B cell (primary cell): Measurements from ENCODE around the gene TAF4. TPM values are rescaled to one million over a fixed set of nuclear protein-coding genes. Genes with fewer than 3 reads are reported as not detected.

Source experiments
- ATAC-seq: fragments of 200-7000 bp; cut with Tn5 transposase; one replicate; pipeline ENCODE4 v1.10.0; 2021; ENCODE audit warnings: low read depth, mild to moderate bottlenecking, moderate number of reproducible peaks, moderate library complexity
- CTCF ChIA-PET: fragments of 350-600 bp; sonication (Branson Sonifier 250); formaldehyde crosslinking; loops from one replicate; lab custom pipeline; 2021; ENCODE audit warnings: antibody characterized with exemption, inconsistent platforms; lab: Charles Lee
- POLR2A ChIA-PET: fragments of 350-600 bp; sonication (Branson Sonifier 250); formaldehyde crosslinking; loops from one replicate; lab custom pipeline; 2021; ENCODE audit warnings: antibody characterized with exemption; lab: Charles Lee
- DNase-seq: peaks from one replicate; pipeline ENCODE4 v3.0.0; 2013
- H2AFZ ChIP-seq: 2 replicates; pipeline ENCODE4 v1.6.1; 2012; ENCODE audit warnings: mild to moderate bottlenecking, low read depth, low read length; ENCODE audit not compliant: insufficient read depth, poor library complexity, severe bottlenecking
- H3K27ac ChIP-seq, 2 donors: 1 replicate in 1 of 2; 2 replicates in 1 of 2; pipeline ENCODE4 v1.5.1; 2012 to 2013; ENCODE audit warnings: low read length in 2 of 2, mild to moderate bottlenecking in 2 of 2, moderate library complexity in 1 of 2
- H3K27me3 ChIP-seq, 4 experiments: fragments of 200-600 bp in 1 of 4; sonication (generic) in 1 of 4; replicated peaks in 1 of 4; 1 replicate in 2 of 4; 2 replicates in 2 of 4; pipeline versions ENCODE4 v1.6.1 to v1.7.0; 2013 to 2016; ENCODE audit warnings: low read length in 3 of 4, mild to moderate bottlenecking in 2 of 4, mixed read lengths in 1 of 4, moderate library complexity in 1 of 4; ENCODE audit not compliant: insufficient read depth in 4 of 4, control insufficient read depth in 3 of 4; ENCODE audit errors: control extremely low read depth in 1 of 4
- H3K36me3 ChIP-seq, 2 experiments: replicated peaks in 1 of 2; 1 replicate in 1 of 2; 2 replicates in 1 of 2; pipeline versions ENCODE4 v1.6.1 to v1.7.1; 2013; ENCODE audit warnings: low read length in 1 of 2; ENCODE audit not compliant: insufficient read depth in 2 of 2, control insufficient read depth in 1 of 2; ENCODE audit errors: control extremely low read depth in 1 of 2, extremely low read depth in 1 of 2
- H3K4me1 ChIP-seq, 2 donors: fragments of 200-600 bp in 1 of 2; sonication (generic) in 1 of 2; 1 replicate in 1 of 2; 2 replicates in 1 of 2; pipeline versions ENCODE4 v1.5.1 to v1.6.1; 2013 to 2017; ENCODE audit warnings: low read length in 2 of 2; ENCODE audit not compliant: control insufficient read depth in 2 of 2, insufficient read depth in 2 of 2
- H3K4me2 ChIP-seq: replicated peaks from 2 replicates; pipeline ENCODE3; 2012; ENCODE audit warnings: mild to moderate bottlenecking, low read depth, low read length; ENCODE audit not compliant: poor library complexity, severe bottlenecking
- H3K4me3 ChIP-seq, 5 experiments: fragments of 200-600 bp in 1 of 5; sonication (generic) in 1 of 5; 1 replicate in 3 of 5; 2 replicates in 2 of 5; pipeline versions ENCODE4 v1.5.1 to v1.7.0; 2011 to 2016; ENCODE audit warnings: low read length in 4 of 5, mild to moderate bottlenecking in 4 of 5, low read depth in 2 of 5, control low read depth in 1 of 5, moderate library complexity in 1 of 5; ENCODE audit not compliant: insufficient read depth in 1 of 5; ENCODE audit errors: control extremely low read depth in 1 of 5, extremely low read depth in 1 of 5
- H3K79me2 ChIP-seq: fragments of 200-600 bp; sonication (generic); one replicate; pipeline ENCODE4 v1.6.0; 2016; ENCODE audit warnings: low read length; ENCODE audit not compliant: control insufficient read depth, insufficient read depth
- H3K9ac ChIP-seq: fragments of 200-600 bp; sonication (generic); 2 replicates; pipeline ENCODE4 v1.6.1; 2017; ENCODE audit warnings: mild to moderate bottlenecking, low read length, moderate library complexity
- H3K9me3 ChIP-seq, 3 donors: one replicate each; pipeline versions ENCODE4 v1.6.1 to v1.7.1; 2013; ENCODE audit warnings: low read length in 2 of 3; ENCODE audit not compliant: control insufficient read depth in 2 of 3, insufficient read depth in 1 of 3; ENCODE audit errors: control extremely low read depth in 1 of 3
- H4K20me1 ChIP-seq: 2 replicates; pipeline ENCODE4 v1.6.0; 2012; ENCODE audit warnings: mild to moderate bottlenecking, low read length; ENCODE audit not compliant: insufficient read depth, control insufficient read depth, poor library complexity, severe bottlenecking
- H3K27ac Mint-ChIP-seq: one replicate; pipeline ENCODE4 v1.8.0; 2021; ENCODE audit warnings: mixed read lengths
- H3K27me3 Mint-ChIP-seq: one replicate; pipeline ENCODE4 v1.8.0; 2021; ENCODE audit warnings: mixed read lengths
- H3K4me1 Mint-ChIP-seq: one replicate; pipeline ENCODE4 v1.8.0; 2021; ENCODE audit warnings: mixed read lengths
- H3K4me3 Mint-ChIP-seq: one replicate; pipeline ENCODE4 v1.8.0; 2021; ENCODE audit warnings: mixed read lengths
- H3K9me3 Mint-ChIP-seq: one replicate; pipeline ENCODE4 v1.8.0; 2022; ENCODE audit warnings: mixed read lengths; ENCODE audit not compliant: insufficient read depth
- EZH2 ChIP-seq: IDR thresholded peaks from 2 replicates; pipeline ENCODE4 v1.6.1; 2012; ENCODE audit warnings: borderline replicate concordance, low read depth, mild to moderate bottlenecking, moderate library complexity, low read length; ENCODE audit not compliant: insufficient read depth, poor library complexity, severe bottlenecking
- whole genome bisulfite sequencing: methylation state at CpG from one replicate; pipeline ENCODE4 v1.1.5; 2013; ENCODE audit warnings: missing lambda C conversion rate; ENCODE audit not compliant: insufficient coverage; 5-methylcytosine and 5-hydroxymethylcytosine counted together
- intact Hi-C: fragments of 100-400 bp; cut with micrococcal nuclease; formaldehyde crosslinking; loops from one replicate; pipeline ENCODE4 v1.10.0; 2022
- polyA plus RNA-seq: library from polyadenylated mRNA; depleted of rRNA; stranded (reverse); fragments of >200 nt; gene quantifications from 2 replicates; pipeline ENCODE4 v1.2.3, GENCODE V29; 2012
- total RNA-seq, 2 donors: library from RNA; stranded (reverse); fragments of 120-200 nt in 1 of 2; gene quantifications; 1 replicate in 1 of 2; 2 replicates in 1 of 2; pipeline versions ENCODE4 v1.2.3 to v1.2.4, GENCODE V29; 2013 to 2022
- TF ChIP-seq, protein P1 (sequence below): fragments of 200-600 bp; IDR thresholded peaks from one replicate; pipeline ENCODE4 v1.8.0; 2022; ENCODE audit warnings: antibody characterized with exemption, mild to moderate bottlenecking

The TAF4 gene
- total and polyA plus RNA-seq, 2 donors (not counting 1 experiment from before 2014, with no cell fraction given), result 13.9 to 39.5 TPM

GRCh38 chr20:61983965-61984364 is 81.7 kb downstream of the TAF4 start:
- H3K9ac ChIP-seq, result no peak overlapping the region
- intact Hi-C loops, result no loop called here
- Mint-ChIP-seq H3K27me3 (no peaks in the 10 kb centered on the region), H3K27ac (no peak overlapping the region), H3K4me3 (no peak overlapping the region), H3K4me1 (peaks cover 14% of the 10 kb centered on the region), H3K9me3 (no peaks in the 10 kb centered on the region)
- ChIA-PET POLR2A (no interaction called here), CTCF (no interaction called here)
- peaks cover 18% of the 10 kb centered on the region for H4K20me1 ChIP-seq
- no peak overlapping the region for H3K4me2 ChIP-seq
- WGBS, result 92% methylated on average over 17 of the region's 17 CpGs
- no peak for DNase-seq
- H3K79me2 ChIP-seq, result peaks cover 17% of the 10 kb centered on the region
- no peaks in the 10 kb centered on the region for H3K27me3 ChIP-seq
- H3K4me1 ChIP-seq, result peaks cover 0 to 6% of the 10 kb centered on the region in 2 donors
- H3K27ac ChIP-seq, result no peak overlapping the region
- H3K4me3 ChIP-seq, result no peak overlapping the region
- peaks cover 0 to 53% of the 10 kb centered on the region in 2 experiments for H3K36me3 ChIP-seq
- no peak for TF ChIP-seq EZH2
- TF ChIP-seq, protein P1, sequence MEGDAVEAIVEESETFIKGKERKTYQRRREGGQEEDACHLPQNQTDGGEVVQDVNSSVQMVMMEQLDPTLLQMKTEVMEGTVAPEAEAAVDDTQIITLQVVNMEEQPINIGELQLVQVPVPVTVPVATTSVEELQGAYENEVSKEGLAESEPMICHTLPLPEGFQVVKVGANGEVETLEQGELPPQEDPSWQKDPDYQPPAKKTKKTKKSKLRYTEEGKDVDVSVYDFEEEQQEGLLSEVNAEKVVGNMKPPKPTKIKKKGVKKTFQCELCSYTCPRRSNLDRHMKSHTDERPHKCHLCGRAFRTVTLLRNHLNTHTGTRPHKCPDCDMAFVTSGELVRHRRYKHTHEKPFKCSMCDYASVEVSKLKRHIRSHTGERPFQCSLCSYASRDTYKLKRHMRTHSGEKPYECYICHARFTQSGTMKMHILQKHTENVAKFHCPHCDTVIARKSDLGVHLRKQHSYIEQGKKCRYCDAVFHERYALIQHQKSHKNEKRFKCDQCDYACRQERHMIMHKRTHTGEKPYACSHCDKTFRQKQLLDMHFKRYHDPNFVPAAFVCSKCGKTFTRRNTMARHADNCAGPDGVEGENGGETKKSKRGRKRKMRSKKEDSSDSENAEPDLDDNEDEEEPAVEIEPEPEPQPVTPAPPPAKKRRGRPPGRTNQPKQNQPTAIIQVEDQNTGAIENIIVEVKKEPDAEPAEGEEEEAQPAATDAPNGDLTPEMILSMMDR, result no peak
- ATAC-seq, result no peak
- peaks cover 0 to 17% (median 0%) of the 10 kb centered on the region in 3 donors for H3K9me3 ChIP-seq
- H2AFZ ChIP-seq, result no peak overlapping the region

GRCh38 chr20:61982951-61983315 is 82.7 kb downstream of the TAF4 start:
- no peak overlapping the region for H2AFZ ChIP-seq
- Mint-ChIP-seq H3K4me1 (peaks cover 14% of the 10 kb centered on the region), H3K9me3 (no peaks in the 10 kb centered on the region), H3K27me3 (no peaks in the 10 kb centered on the region), H3K4me3 (no peak overlapping the region), H3K27ac (no peak overlapping the region)
- no peaks in the 10 kb centered on the region for H3K27me3 ChIP-seq
- ATAC-seq, result no peak
- no peak overlapping the region for H3K9ac ChIP-seq
- intact Hi-C loops, result no loop called here
- H3K36me3 ChIP-seq, result peaks cover 0 to 44% of the 10 kb centered on the region in 2 experiments
- 97% methylated on average over 9 of the region's 11 CpGs for WGBS
- peaks cover 18% of the 10 kb centered on the region for H4K20me1 ChIP-seq
- H3K9me3 ChIP-seq, result peaks cover 0 to 17% (median 0%) of the 10 kb centered on the region in 3 donors
- no peak overlapping the region for H3K4me2 ChIP-seq
- ChIA-PET CTCF (no interaction called here), POLR2A (no interaction called here)
- no peak overlapping the region for H3K27ac ChIP-seq
- TF ChIP-seq EZH2, result no peak
- TF ChIP-seq, protein P1, result no peak
- no peak overlapping the region for H3K4me3 ChIP-seq
- no peak for DNase-seq
- peaks cover 0 to 6% of the 10 kb centered on the region in 2 donors for H3K4me1 ChIP-seq
- H3K79me2 ChIP-seq, result peaks cover 17% of the 10 kb centered on the region
